Heart right ventricle (tissue), 16 donors: Measurements from ENCODE around the gene LDLRAD2. TPM values are rescaled to one million over a fixed set of nuclear protein-coding genes. Genes with fewer than 3 reads are reported as not detected.
A peak's percentile ranks its signal among the peaks of the same experiment; 100 is the strongest.

Experiments used
- ATAC-seq, 8 donors: fragments of 200-7000 bp; cut with Tn5 transposase; one replicate each; pipeline ENCODE4 v1.9.1; 2020; ENCODE audit warnings: mild to moderate bottlenecking in 8 of 8, moderate library complexity in 8 of 8, moderate number of reproducible peaks in 1 of 8
- DNase-seq, 2 donors: peaks; one replicate each; pipeline ENCODE4 v3.0.0-alpha.2; 2020
- H3K27ac ChIP-seq, 10 donors: fragments of 200-600 bp; sonication (generic) in 2 of 10; one replicate each; pipeline versions ENCODE4 v1.5.0 to v1.8.0; 2020 to 2022; ENCODE audit warnings: mild to moderate bottlenecking in 3 of 10
- H3K27me3 ChIP-seq, 7 donors: fragments of 200-600 bp; one replicate each; pipeline ENCODE4 v1.8.0; 2021 to 2022; ENCODE audit warnings: mild to moderate bottlenecking in 2 of 7
- H3K36me3 ChIP-seq, 9 donors: fragments of 200-600 bp; sonication (generic) in 1 of 9; one replicate each; pipeline versions ENCODE4 v1.5.0 to v1.8.0; 2020 to 2022; ENCODE audit warnings: mild to moderate bottlenecking in 2 of 9
- H3K4me1 ChIP-seq, 9 donors: fragments of 200-600 bp; sonication (generic) in 1 of 9; one replicate each; pipeline versions ENCODE4 v1.5.0 to v1.8.0; 2020 to 2022; ENCODE audit warnings: mild to moderate bottlenecking in 4 of 9
- H3K4me3 ChIP-seq, 10 donors: fragments of 200-600 bp; sonication (generic) in 2 of 10; one replicate each; pipeline versions ENCODE4 v1.5.0 to v1.8.0; 2020 to 2022; ENCODE audit warnings: mild to moderate bottlenecking in 7 of 10, moderate library complexity in 2 of 10
- H3K9me3 ChIP-seq, 11 donors: fragments of 200-600 bp in 10 of 11; sonication (generic) in 2 of 11; one replicate each; pipeline versions ENCODE4 v1.5.0 to v1.8.0; 2013 to 2022; ENCODE audit warnings: mild to moderate bottlenecking in 2 of 11, control low read depth in 1 of 11, moderate library complexity in 1 of 11
- CTCF ChIP-seq, 9 donors: fragments of 200-600 bp; sonication (generic) in 2 of 9; IDR thresholded peaks; one replicate each; pipeline versions ENCODE4 v1.5.0 to v1.8.0; 2021 to 2022; ENCODE audit warnings: antibody characterized with exemption in 9 of 9, mild to moderate bottlenecking in 5 of 9, moderate library complexity in 1 of 9
- WGBS, 2 donors: extraction: QIAGEN DNeasy Blood & Tissue Kit; methylation state at CpG; one replicate each; pipeline ENCODE4 v1.1.7; 2013; ENCODE audit warnings: inconsistent platforms in 1 of 2; 5-methylcytosine and 5-hydroxymethylcytosine counted together
- intact Hi-C, 10 donors: fragments of 100-400 bp; cut with DNase I; formaldehyde crosslinking; loops; one replicate each; pipeline versions ENCODE4 v1.11.1 to v1.14.2; 2022
- polyA plus RNA-seq, 2 donors: library from polyadenylated mRNA; stranded (reverse); fragments of 200-250 nt; gene quantifications; one replicate each; pipeline ENCODE4 v1.2.3, GENCODE V29; 2013
- total RNA-seq, 10 donors: library from RNA; stranded (reverse); fragmentation: NEBNext Ultra II Directional in 3 of 10; extraction: Animal tissue kit (Norgen Biotek cat#: 25700) in 3 of 10; gene quantifications; one replicate each; pipeline versions ENCODE4 v1.2.1 to v1.2.4, GENCODE V29; 2021 to 2023
- donor health status: Arrhythmogenic right ventricular cardiomyopathy.
- donor health status: ischemic (EF 13 %, LVEDD 7.1; RV severe dilation, severe dysfunction).
- donor health status: healthy with polysubstance abuse.
- donor health status: DM: no; HTN: yes; CAD: no.
- donor health status: DM: no; HTN: no; CAD: no.
- donor health status: ischemic (EF 25% LVEDD 6.9; RV normal size, moderate dysfunction).
- donor health status: ischemic (EF 25% LVEDD 5.7; RV mildly dilated, moderate dysfunction).
- donor health status: healthy.
- donor health status: DM: yes; HTN: yes; CAD: no.
- donor health status: Ischemic cardiomyopathy.
- donor health status: ischemic (EF 35%, LVEDD 5.7; RV mildly dilated, moderate dysfunction).
- donor health status: nonischemic (EF 11% LVEDD 7.7; RV severe dilation, severe dysfunction).
- donor health status: DM: yes; HTN: yes; CAD: no.
- donor health status: PGD.
- donor health status: ischemic (EF 29% LVEDD 5.4; RV normal size, mild dysfunction).
- donor health status: nonischemic (EF 23%, LVEDD 6.1; RV moderate dilation, normal function).

The LDLRAD2 gene
- total and polyA plus RNA-seq, 12 donors: 0.05 to 5.8 (median 1.7) TPM; not detected in 8

- no peaks in the 10 kb centered on the region for H3K27me3 ChIP-seq
- intact Hi-C loops: no loop called here
- H3K9me3 ChIP-seq: peaks cover 0 to 9% (median 0%) of the 10 kb centered on the region in 11 donors
- peak in 1 of 8 donors; percentile 12 for ATAC-seq
- H3K4me1 ChIP-seq: no peaks in the 10 kb centered on the region
- no peak for DNase-seq
- 90 to 91% methylated on average over 23 of the region's 23 CpGs for WGBS, 2 donors
- no peak for TF ChIP-seq CTCF (IDR thresholded peaks at IDR 0.05)
- no peak overlapping the region for H3K27ac ChIP-seq
- no peak overlapping the region for H3K4me3 ChIP-seq
- peaks cover 6 to 100% (median 99%) of the 10 kb centered on the region in 9 donors for H3K36me3 ChIP-seq
These were observed 26.5 kb downstream of the LDLRAD2 start for GRCh38 chr1:21838359-21839157.

- WGBS, 2 donors: 89 to 93% methylated on average over 19 of the region's 19 CpGs
- no peaks in the 10 kb centered on the region for H3K4me1 ChIP-seq
- peaks cover 0 to 2% (median 0%) of the 10 kb centered on the region in 11 donors for H3K9me3 ChIP-seq
- intact Hi-C loops: no loop called here
- H3K27ac ChIP-seq: no peak overlapping the region
- H3K4me3 ChIP-seq: no peak overlapping the region
- no peaks in the 10 kb centered on the region for H3K27me3 ChIP-seq
- ATAC-seq: no peak
- peaks cover 4 to 100% (median 99%) of the 10 kb centered on the region in 9 donors for H3K36me3 ChIP-seq
- DNase-seq: no peak
- TF ChIP-seq CTCF (IDR thresholded peaks at IDR 0.05): no peak
These were observed 27.4 kb downstream of the LDLRAD2 start for GRCh38 chr1:21839337-21840037.

GRCh38 chr1:21840981-21841380, 28.9 kb downstream of the LDLRAD2 start:
- intact Hi-C loops: no loop called here
- WGBS, 2 donors: 88 to 92% methylated on average over 13 of the region's 13 CpGs
- Histone ChIP-seq H3K36me3 (peaks cover 0 to 100% (median 98%) of the 10 kb centered on the region in 9 donors), H3K9me3 (no peaks in the 10 kb centered on the region), H3K27me3 (no peaks in the 10 kb centered on the region), H3K4me3 (no peak overlapping the region), H3K4me1 (no peaks in the 10 kb centered on the region), H3K27ac (no peak overlapping the region)
- DNase-seq: no peak
- peak in 1 of 8 donors; percentile 18 for ATAC-seq
- TF ChIP-seq CTCF (IDR thresholded peaks at IDR 0.05): no peak

- TF ChIP-seq CTCF (IDR thresholded peaks at IDR 0.05): no peak
- H3K4me1 ChIP-seq: no peaks in the 10 kb centered on the region
- no peaks in the 10 kb centered on the region for H3K9me3 ChIP-seq
- DNase-seq (no peak), ATAC-seq (peak in 1 of 8 donors; percentile 5)
- intact Hi-C loops: no loop called here
- H3K27me3 ChIP-seq: no peaks in the 10 kb centered on the region
- no peak overlapping the region for H3K4me3 ChIP-seq
- 89 to 91% methylated on average over 21 of the region's 21 CpGs for WGBS, 2 donors
- H3K36me3 ChIP-seq: peaks cover 0 to 100% (median 98%) of the 10 kb centered on the region in 9 donors
- no peak overlapping the region for H3K27ac ChIP-seq
These were observed 29.9 kb downstream of the LDLRAD2 start for GRCh38 chr1:21841852-21842466.
